Measurements from ENCODE around the gene DTHD1.

The DTHD1 gene

DNA sequence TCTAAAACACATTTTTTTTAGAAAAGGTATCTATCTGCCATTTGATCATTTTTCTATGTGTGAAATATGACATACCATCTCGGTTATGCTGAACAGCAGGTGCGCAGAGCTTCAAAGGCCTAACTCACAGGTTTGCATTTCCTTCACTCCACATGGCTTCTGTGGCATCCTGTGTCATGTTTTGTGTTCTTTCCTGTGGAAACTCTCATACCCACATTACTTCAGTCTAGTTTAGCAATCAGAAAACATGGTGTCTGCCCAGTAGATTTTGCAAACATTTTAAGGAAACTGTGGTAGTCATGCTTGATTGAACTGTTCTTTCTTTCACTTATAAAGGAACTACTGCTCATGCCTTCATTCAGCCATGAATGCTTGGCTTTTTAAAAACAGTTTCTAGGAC is 25.8 kb upstream of the DTHD1 start:
- H3K4me3 ChIP-seq (ENCODE audit: low read length), result no peak overlapping the region
- TF ChIP-seq ZNF274 (IDR thresholded peaks at IDR 0.05; ENCODE audit: low read depth, low read length), result no peak

DNA sequence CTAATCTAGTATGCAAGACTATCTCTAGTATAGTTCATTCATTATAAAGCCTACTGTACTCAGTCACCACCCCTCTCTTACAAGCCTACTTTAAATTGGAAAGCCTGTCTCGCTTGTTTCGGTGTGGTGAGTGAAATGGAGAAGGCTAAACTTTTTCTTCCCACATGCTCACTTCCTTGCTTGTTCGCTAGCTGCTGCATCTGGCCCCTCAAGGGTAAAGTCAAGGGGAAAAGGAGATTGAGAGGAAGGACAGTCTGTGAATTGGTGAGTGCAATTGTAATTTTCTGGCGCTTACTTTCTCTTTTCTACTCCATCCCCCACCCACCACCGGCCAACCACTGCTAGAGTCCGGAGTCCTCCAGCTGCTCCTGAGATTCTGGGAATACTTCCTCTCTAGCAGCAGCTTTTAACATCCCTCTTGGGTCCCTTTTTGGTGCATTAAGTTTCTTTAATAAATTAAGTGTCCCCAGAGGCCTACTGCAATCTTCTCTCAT is 25.0 kb upstream of the DTHD1 start:
- no peak for TF ChIP-seq ZNF274 (IDR thresholded peaks at IDR 0.05; ENCODE audit: low read depth, low read length)

GRCh38 chr4:36260731-36261130 is 20.7 kb upstream of the DTHD1 start:
- no peak for TF ChIP-seq ZNF274 (IDR thresholded peaks at IDR 0.05; ENCODE audit: low read depth, low read length)
- no peak overlapping the region for H3K4me3 ChIP-seq (ENCODE audit: low read length)

More for the DNA sequence above, 25.0 kb upstream of the DTHD1 start:
- H3K4me3 ChIP-seq (ENCODE audit: low read length), result peak overlapping the region; percentile 55; the same call in 1 of the 2 replicates

DNA sequence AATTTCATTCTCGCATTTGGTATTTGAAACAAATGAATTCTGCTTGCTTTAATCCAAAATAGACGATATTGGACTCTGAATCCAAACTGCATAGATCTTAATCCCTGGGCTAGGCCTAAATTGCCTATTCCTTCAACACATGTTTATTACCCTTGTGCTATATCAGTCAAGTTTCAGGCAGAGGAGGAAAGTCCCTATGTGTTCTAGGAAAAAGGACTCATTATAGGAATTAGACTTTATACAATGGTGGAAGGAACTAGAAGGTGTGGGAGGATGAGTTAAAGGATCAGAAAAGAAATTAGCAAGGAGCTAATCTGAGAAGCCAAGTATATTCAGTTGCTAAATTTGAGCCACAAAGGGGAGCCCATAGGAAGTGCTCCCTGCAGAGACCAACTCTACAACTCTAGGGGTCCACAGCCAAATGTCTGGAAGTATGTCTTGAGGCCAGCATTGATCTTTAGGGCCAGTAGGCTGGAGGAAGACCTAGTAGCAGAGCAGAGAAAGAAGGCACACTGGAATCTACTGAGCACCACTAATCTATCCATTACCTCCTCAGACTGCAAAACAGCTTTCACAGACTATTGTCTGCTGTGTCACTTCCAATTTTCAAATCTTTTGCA is 17.1 kb upstream of the DTHD1 start:
- no peak for TF ChIP-seq ZNF274 (IDR thresholded peaks at IDR 0.05; ENCODE audit: low read depth, low read length)
- no peak overlapping the region for H3K4me3 ChIP-seq (ENCODE audit: low read length)

DNA sequence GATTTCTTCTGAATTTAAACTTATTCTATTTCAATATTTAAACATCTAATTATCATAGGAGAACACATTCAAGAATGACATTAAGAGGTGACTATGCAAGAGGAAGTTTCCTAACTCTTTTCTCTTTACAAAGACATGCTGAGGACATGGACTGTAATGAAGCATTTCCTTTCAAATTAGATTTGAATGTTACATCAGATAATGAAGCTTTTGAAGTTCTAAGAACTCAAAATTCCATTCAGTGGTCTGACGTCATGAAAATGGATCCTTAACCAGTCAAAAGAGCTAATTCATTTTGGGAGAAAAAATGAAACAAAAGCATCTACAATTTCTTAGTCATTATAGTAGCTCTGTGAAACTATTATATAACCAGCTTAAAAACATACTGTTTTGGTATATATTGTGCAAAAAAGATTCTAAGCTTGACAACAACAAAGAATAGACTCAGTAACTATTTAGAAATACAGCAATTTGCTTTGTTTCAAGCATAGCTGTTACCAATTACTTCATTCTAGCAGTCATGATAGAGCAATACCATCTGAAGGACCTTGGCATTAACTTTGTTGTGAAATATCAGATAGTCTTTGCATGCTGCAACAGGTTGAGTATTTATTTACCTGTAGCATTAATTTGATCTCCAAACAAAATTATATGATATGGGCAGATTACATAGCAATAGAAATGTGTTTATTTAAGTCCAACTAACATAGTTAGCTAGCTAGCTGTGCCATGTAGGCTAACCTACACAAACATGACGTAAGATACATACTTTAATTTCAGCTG is 13.7 kb upstream of the DTHD1 start:
- no peak for TF ChIP-seq ZNF274 (IDR thresholded peaks at IDR 0.05; ENCODE audit: low read depth, low read length)
- no peak overlapping the region for H3K4me3 ChIP-seq (ENCODE audit: low read length)

GRCh38 chr4:36269101-36269500 is 12.3 kb upstream of the DTHD1 start:
- no peak for TF ChIP-seq ZNF274 (IDR thresholded peaks at IDR 0.05; ENCODE audit: low read depth, low read length)
- H3K4me3 ChIP-seq (ENCODE audit: low read length), result no peak overlapping the region

- no peak overlapping the region for H3K4me3 ChIP-seq (ENCODE audit: low read length)
- TF ChIP-seq ZNF274 (IDR thresholded peaks at IDR 0.05; ENCODE audit: low read depth, low read length), result no peak
Measured at GRCh38 chr4:36269533-36270173, 11.8 kb upstream of the DTHD1 start.

GRCh38 chr4:36273276-36273675 is 8.1 kb upstream of the DTHD1 start:
- H3K4me3 ChIP-seq (ENCODE audit: low read length), result no peak overlapping the region
- TF ChIP-seq ZNF274 (IDR thresholded peaks at IDR 0.05; ENCODE audit: low read depth, low read length), result no peak

- H3K4me3 ChIP-seq (ENCODE audit: low read length), result no peak overlapping the region
- TF ChIP-seq ZNF274 (IDR thresholded peaks at IDR 0.05; ENCODE audit: low read depth, low read length), result no peak
Measured at GRCh38 chr4:36274158-36274557, 7.3 kb upstream of the DTHD1 start.

DNA sequence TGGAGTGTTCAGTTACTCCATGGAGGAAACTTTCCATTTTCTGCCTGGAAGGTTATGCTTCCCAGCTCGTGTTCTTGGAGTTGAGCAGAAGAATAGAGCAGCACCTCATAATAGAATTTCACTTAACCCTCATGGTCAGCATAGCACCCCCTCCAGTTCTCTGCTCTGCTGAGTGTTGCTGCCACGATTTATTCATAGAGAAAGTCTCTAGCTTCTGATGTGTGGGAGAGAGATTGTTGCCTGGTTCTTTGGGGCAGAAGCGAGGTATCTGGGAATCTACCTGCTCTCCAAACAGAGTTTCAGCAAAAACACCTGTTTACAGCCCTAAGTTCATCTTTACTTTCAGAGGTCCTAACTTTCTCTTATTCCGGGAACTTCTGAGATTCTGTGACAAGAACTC is 3.9 kb upstream of the DTHD1 start:
- no peak for TF ChIP-seq ZNF274 (IDR thresholded peaks at IDR 0.05; ENCODE audit: low read depth, low read length)
- H3K4me3 ChIP-seq (ENCODE audit: low read length), result no peak overlapping the region

- no peak overlapping the region for H3K4me3 ChIP-seq (ENCODE audit: low read length)
- no peak for TF ChIP-seq ZNF274 (IDR thresholded peaks at IDR 0.05; ENCODE audit: low read depth, low read length)
Measured at GRCh38 chr4:36278789-36279188, 2.6 kb upstream of the DTHD1 start.

DNA sequence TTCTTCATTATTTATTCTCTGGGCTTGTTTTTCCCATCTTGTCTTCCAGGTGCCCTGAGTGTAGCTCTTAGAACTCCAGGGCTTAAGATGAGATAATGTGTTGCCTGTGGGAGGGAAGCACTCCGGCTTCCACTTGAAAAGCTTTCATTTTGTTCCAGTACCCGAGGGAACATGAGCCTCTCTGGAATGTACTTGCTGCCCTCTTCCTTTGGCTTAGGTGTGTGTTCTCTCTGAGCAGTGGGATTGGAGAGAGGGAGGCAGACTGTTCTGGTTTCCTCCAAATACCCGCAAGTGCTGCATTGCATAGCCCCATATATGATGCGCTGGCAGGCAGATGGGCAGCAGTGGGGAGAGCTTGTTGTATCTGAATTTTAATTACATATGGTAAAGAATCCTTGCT is 861 bp upstream of the DTHD1 start:
- H3K4me3 ChIP-seq (ENCODE audit: low read length), result no peak overlapping the region
- TF ChIP-seq ZNF274 (IDR thresholded peaks at IDR 0.05; ENCODE audit: low read depth, low read length), result no peak

GRCh38 chr4:36282503-36283030 is 1.2 kb downstream of the DTHD1 start:
- no peak overlapping the region for H3K4me3 ChIP-seq (ENCODE audit: low read length)
- TF ChIP-seq ZNF274 (IDR thresholded peaks at IDR 0.05; ENCODE audit: low read depth, low read length), result no peak

DNA sequence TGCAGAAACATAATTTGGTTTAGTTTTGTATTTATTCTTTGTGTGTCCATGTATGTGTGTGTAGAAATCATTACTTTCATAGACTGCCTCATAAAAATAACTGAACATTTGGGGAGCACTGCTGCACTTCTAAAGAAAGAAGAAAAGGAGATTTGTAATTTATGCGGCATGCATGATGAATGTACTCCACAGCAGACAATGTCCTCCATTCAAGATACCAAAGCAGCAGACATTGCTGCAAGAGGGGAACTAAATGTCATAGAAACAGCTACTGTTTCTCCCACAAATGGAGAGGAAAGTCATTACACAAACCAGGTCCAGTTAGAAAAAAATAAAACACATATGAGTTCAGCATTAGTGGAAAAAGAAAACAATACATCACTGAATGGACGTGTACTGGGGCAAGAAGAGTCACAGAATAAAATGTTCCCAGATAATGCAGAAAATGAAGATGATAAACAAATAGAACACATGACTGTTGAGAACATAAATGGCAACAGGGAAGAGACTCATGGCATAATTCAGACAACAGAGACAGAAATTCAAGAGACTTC is 2.6 kb downstream of the DTHD1 start:
- H3K4me3 ChIP-seq (ENCODE audit: low read length), result no peak overlapping the region
- TF ChIP-seq ZNF274 (IDR thresholded peaks at IDR 0.05; ENCODE audit: low read depth, low read length), result no peak

Data from GM08714 (cell line).